Globus pallidus (tissue), 1 donor: Measurements from ENCODE around the gene WNT7A.
"Not testable (repeated sequence)": the region's sequence is repeated elsewhere in the genome, so short reads cannot be mapped to it uniquely, and the experiment has no call there.

Experiments
- DNase-seq: peaks from one replicate; pipeline ENCODE4 v3.0.0-alpha.2; 2015; ENCODE audit warnings: low spot score

Gene WNT7A

DNA sequence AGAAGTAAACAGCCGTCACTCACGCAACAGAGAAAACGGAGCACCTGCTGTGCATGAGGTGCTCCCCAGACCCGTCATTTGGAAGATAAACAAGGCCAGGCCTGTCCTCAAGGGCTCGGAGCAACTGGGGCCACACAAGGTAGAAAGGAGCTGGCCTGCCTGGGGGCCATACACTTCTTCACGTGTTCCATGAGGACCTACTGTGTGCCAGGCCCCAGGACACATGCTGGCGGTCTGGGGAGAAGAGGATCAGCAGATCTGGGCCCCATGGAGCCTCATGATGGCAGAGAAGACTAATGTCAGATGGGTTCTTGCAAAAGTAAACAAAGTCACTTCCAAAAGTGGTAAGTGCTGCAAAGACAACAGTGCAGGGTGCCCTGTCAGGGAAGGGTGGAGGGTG lies 14.3 kb downstream of the WNT7A start:
- DNase-seq = no peak

- no peak for DNase-seq
Measured at GRCh38 chr3:13865106-13865505, 14.8 kb downstream of the WNT7A start.

DNA sequence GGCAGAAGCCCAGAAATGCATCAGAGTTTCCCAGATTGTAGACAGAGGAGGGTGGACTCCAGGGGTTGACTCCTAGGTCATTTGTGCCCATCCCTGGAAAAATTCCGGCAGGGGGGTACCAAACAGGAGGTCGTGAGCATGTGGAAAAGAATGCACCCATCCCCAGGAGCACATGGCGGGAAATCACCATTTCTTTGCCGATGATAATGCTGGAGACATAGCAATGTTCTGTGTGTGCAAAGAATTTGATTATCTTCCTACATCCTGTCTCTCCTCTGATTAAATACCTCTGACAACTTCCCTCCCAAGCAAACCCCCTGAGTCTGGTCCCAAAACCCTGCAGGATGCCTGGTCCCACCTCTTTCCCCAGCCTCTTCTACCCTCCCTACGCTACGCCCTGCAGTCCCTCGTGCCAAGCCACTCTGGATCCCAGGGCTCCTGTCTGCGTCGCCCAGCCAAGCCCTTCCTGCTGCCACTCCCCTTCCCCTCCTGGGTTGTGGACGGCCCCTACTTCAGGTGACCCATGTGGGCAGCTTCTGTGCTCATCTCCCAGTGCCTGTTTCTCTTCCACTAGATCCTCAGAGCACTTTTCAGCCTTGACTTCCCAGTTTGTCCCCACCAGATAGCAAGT lies 15.8 kb downstream of the WNT7A start:
- no peak for DNase-seq

DNA sequence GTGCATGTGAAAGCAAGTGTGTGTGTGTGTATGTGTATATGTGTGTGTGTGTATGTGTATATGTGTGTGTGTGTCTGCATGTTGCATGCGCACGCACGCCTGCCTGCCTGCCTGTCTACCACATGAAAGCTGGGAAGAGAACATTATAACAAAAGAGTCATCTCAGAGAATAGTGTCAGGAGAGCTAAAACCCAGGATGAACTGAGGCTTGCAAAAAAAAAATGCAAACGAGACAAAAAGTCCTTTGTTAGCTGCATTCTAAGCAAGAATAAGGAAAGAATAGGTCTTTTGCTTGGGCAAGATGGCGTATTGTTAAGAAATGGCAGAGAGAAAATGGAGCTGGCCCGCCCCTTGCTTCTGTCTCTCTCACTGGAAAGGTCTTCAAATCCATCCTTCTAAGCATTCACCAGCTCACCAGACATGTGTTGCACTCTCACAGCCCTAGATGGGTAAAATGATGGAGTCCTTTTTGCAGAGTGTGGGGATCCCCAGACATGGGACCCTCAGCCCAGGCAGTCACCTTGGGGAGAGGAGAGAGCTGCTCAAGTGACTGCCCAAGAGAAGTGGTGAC lies 16.4 kb downstream of the WNT7A start:
- DNase-seq = no peak

- no peak for DNase-seq
Measured at GRCh38 chr3:13861461-13861860, 18.4 kb downstream of the WNT7A start.

DNA sequence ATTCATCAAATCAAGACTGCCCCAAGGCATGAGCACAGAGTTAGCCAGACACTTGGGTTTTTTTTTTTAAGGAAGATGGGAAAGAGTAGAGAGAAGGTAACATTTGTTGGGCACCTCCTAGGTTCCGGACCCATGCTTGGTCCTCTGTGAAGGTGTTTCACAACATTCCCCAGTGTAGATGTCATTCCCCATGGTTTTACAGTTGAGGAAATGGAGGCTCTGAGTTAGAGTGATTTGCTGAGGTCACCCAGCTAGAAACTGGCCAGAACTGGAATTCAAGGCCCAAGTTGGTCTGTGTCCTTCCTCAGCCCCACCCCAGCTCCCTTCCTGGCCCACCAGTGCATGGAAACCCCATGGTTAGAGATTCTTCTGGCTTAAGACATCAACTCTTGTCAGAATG lies 19.9 kb downstream of the WNT7A start:
- no peak for DNase-seq

GRCh38 chr3:13858768-13859520 lies 20.9 kb downstream of the WNT7A start:
- no peak for DNase-seq

DNA sequence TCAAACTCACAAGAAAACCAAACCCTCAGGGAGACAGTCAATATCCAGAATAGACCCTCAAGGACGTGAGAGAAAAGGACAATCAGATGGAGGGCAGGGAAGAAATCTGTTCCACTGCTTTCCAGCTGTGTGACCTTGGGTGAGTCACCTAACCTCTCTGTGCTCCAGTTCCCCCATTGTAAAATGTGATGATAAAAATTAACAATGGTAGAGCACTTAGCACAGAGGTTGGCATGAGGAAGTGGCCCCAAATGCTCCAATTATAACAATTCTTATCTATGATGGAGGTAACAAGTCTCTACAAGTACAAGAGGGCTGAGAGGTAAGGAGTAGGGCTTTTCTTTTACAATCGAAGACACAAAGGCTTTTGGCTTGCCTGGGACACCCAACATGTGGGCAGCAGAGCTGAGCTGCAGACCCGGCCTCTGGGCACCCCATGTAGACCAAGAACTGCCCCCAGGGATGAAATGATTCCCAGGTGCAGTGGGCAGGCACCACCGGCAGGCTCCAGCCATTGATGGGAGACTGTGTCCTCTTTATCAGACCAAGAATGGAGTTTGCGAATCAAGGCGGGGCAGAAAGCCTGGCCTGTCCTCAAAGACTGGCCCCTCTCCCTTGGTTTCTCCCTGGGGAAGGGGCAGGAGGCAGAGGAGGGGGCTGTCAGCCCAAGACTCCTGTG lies 22.0 kb downstream of the WNT7A start:
- DNase-seq = no peak

- not testable (repeated sequence) for DNase-seq
Measured at GRCh38 chr3:13856628-13857027, 23.2 kb downstream of the WNT7A start.

- no peak for DNase-seq
Measured at GRCh38 chr3:13856006-13856405, 23.9 kb downstream of the WNT7A start.

DNA sequence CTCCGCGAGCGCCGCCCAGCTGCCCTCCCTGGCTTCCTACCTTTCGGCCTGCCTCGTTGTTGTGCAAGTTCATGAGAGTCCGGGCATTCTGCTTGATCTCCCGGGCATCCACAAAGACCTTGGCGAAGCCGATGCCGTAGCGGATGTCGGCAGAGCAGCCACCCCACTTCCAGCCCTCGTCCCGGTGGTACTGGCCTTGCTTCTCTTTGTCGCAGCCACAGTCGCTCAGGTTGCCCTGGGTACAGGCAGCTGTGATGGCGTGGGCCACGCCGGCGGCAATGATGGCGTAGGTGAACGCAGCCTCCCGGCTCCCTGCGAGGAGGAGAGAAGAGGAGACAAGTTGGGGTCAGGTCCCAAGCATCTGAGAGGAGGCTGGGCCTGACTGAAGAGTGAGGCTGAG lies 25.4 kb downstream of the WNT7A start:
- no peak for DNase-seq

- DNase-seq = no peak
Measured at GRCh38 chr3:13853978-13854296, 25.9 kb downstream of the WNT7A start.

DNA sequence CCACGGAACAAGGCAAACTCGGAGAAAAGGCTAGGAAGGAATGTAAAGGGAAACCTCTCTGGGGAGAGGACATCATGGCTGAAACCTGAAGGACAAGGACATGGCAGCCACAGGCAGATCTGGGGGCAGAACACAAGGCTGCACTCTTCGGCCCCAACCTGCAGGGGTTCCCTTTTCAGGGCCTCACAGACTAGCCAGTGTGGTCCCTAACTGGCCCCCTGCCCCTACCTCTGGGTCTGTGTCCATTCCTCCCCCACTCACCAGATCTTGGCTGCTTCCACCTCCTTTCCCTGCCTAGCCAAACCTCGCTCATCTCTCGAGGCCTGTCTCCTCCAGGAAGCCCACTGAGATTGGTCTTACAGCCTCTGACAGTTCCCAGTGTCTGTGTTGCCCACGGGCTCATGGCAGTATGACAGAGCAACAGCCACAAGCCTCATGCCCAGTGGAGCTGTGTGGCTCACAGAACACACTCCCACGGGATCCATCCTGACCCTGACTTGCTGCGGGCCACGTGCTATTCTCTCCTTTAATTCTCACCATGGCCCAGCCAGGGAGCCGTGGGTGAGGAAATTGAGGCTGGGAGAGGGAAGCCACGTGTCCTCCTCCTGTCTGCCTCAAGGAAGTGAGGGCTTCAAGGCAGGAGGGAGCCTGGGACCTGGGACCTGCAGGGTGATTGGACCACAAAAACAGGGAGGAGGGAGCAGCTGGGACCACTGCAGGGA lies 26.5 kb downstream of the WNT7A start:
- no peak for DNase-seq

GRCh38 chr3:13852638-13853009 lies 27.2 kb downstream of the WNT7A start:
- no peak for DNase-seq

DNA sequence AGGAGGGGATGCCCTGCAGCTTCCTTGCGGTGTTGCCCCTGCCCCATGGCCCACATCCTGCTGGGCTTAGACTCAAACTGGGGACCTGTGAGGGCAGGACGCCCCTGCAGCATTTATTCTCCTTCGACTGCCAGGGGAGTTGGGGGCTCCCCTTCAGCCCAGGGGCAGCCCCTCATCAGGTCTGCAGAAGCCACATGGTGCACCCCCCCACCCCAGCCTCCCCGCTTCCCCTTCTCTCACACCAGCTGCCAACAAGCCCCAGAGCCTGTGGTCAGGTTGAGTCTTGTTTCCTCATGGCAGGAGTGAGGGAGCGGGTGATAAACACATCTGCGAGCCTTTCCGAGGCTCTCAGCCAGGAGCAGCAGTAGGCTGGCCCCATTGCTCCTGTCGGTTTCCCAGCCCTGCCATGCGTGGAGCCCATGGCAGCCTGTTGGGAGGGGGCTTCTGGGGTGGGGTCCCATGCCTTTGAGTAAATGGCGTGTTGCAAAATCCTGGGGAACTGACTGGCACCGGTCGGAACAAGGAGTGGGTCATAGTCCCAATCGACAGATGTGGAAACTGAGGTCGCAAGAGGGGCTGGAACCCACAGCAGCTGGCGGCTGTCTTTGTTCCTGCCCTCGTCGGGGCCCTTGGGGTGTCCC lies 27.8 kb downstream of the WNT7A start:
- no peak for DNase-seq

GRCh38 chr3:13851091-13851849 lies 28.6 kb downstream of the WNT7A start:
- no peak for DNase-seq

- DNase-seq = no peak
Measured at GRCh38 chr3:13850161-13850945, 29.5 kb downstream of the WNT7A start.

DNA sequence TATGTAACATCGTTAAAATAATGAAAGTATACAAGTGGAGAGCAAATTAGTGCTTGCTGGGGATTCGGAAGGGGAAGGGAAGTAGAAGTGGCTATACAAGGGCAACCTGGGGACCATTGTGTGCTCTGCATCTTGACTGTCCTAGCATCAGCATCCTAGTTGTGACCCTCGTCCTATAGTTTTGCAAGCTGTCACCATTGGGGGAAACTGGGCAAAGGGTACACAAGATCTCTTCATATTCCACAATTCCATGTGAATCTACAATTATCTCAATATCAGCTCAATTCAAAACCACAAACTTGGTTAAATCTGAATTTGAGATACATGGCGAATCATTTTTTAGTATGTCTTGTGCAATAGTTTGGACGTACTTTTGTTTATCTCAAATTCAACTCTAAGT lies 30.9 kb downstream of the WNT7A start:
- DNase-seq = no peak

GRCh38 chr3:13846716-13847570 lies 32.9 kb downstream of the WNT7A start:
- no peak for DNase-seq
